ENCODE measurements around the gene SMIM5.

The SMIM5 gene

DNA sequence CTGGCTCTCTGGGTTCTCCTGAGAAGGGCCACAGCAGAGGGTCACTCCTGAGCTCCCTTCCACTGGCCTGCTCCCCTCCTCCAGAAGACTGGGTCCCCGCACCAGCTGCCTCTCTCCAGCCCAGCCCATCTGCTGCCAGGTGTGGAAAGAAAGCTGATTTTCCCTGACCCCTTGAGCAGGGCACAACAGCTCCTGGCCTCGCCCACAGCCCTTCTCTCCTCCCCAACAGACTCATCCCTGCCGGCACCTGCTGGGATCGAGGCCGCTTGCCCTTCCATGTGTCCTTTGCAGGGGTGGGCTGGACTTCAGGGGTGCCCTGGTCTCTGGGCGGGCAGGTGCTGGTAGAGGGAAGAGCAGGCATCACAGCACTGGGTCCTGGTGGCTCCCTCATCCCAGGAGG is 4.8 kb upstream of the SMIM5 start:
- no peaks in the 10 kb centered on the region for H3K27me3 ChIP-seq (ENCODE audit: insufficient read depth, low read length)
- H3K4me1 ChIP-seq (ENCODE audit: insufficient read depth, low read length), result peaks cover 4% of the 10 kb centered on the region; the same call in 1 of the 2 replicates
- no peaks in the 10 kb centered on the region; the same call in 1 of the 2 replicates for H3K36me3 ChIP-seq (ENCODE audit: insufficient read depth, low read length)
- no peaks in the 10 kb centered on the region for H3K9me3 ChIP-seq (ENCODE audit: insufficient read depth, low read depth, low read length)
- H3K9ac ChIP-seq (ENCODE audit: low read depth, low read length), result no peak overlapping the region
- H3K27ac ChIP-seq (ENCODE audit: low read depth, low read length), result no peak overlapping the region
- 92% methylated on average over 6 of the region's 6 CpGs for WGBS
- H3K4me3 ChIP-seq (ENCODE audit: low read length), result no peak overlapping the region

DNA sequence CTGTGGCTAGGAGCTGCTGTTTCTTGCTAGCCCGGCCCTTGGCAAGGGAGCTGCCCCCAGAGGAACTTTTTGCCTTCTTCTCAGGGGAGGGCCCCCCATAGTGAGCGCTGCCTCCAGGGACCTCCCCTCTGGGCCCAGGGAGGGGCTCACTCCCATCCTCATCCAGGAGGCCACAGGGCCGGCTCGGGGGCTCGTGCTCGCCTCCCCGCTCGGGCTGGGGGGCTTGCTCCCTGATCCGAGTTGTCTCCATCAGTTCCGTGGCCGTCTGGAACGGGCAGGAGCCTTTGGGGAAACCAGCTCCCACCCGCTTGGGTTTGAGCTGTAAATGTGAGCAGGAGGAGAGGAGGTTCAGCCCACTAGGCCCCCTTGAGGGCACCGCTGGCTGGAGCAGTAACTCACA is 4.1 kb upstream of the SMIM5 start:
- Histone ChIP-seq H3K27ac (ENCODE audit: low read depth, low read length) (no peak overlapping the region), H3K4me1 (ENCODE audit: insufficient read depth, low read length) (peaks cover 7% of the 10 kb centered on the region; the same call in 1 of the 2 replicates)
- WGBS, result 88% methylated on average over 14 of the region's 14 CpGs

DNA sequence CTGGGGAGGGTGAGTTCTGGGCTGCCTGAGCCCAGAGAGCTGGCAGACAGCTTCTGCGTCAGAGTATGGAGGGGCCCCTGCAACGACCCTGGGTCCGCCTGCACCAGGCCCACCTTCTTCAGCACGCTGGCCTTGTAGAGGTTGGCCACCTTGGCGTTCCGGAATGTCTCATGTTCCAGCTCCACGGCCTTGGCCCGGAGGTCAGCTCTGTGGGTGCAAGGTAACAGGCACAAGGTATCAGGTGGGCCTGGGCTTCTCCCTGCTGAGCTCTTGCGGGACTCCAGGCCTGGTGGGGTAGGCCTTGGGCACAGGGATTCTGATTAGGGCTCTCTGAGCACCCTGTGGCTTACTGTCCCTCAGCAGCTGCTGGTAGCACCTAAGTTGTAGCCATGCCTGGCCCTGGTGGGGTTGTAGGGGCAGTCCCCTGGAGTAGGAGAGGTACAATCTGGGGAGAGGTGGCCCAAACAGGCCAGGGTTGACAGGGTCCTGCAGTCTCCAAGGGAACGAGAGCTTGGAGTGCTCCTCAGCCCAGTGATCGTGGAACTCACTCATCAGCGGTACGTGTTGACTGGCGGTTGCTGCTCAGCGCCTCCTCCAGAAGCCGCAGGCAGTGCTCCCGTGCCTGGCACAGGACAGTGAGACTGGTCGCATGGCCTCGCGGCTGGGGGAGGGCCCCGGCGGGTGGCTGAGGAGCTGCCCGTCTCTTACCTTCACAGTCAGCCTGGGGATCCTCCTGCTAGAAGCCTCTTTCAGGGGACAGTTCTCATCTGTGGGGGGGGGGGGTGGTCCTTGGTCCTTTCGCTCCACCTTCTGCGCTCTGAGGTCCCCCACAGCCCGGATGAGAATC is 2.9 kb upstream of the SMIM5 start:
- peaks cover 7% of the 10 kb centered on the region; the same call in 1 of the 2 replicates for H3K4me1 ChIP-seq (ENCODE audit: insufficient read depth, low read length)
- H3K9me3 ChIP-seq (ENCODE audit: insufficient read depth, low read depth, low read length), result no peaks in the 10 kb centered on the region
- 89% methylated on average over 26 of the region's 26 CpGs for WGBS
- H3K36me3 ChIP-seq (ENCODE audit: insufficient read depth, low read length), result no peaks in the 10 kb centered on the region; the same call in 1 of the 2 replicates
- H3K27me3 ChIP-seq (ENCODE audit: insufficient read depth, low read length), result no peaks in the 10 kb centered on the region
- H3K4me3 ChIP-seq (ENCODE audit: low read length), result no peak overlapping the region
- no peak overlapping the region for H3K27ac ChIP-seq (ENCODE audit: low read depth, low read length)
- no peak overlapping the region for H3K9ac ChIP-seq (ENCODE audit: low read depth, low read length)

More for the DNA sequence above, 4.1 kb upstream of the SMIM5 start:
- no peaks in the 10 kb centered on the region for H3K9me3 ChIP-seq (ENCODE audit: insufficient read depth, low read depth, low read length)
- H3K36me3 ChIP-seq (ENCODE audit: insufficient read depth, low read length), result no peaks in the 10 kb centered on the region; the same call in 1 of the 2 replicates
- no peak overlapping the region for H3K4me3 ChIP-seq (ENCODE audit: low read length)
- H3K9ac ChIP-seq (ENCODE audit: low read depth, low read length), result no peak overlapping the region
- no peaks in the 10 kb centered on the region for H3K27me3 ChIP-seq (ENCODE audit: insufficient read depth, low read length)

DNA sequence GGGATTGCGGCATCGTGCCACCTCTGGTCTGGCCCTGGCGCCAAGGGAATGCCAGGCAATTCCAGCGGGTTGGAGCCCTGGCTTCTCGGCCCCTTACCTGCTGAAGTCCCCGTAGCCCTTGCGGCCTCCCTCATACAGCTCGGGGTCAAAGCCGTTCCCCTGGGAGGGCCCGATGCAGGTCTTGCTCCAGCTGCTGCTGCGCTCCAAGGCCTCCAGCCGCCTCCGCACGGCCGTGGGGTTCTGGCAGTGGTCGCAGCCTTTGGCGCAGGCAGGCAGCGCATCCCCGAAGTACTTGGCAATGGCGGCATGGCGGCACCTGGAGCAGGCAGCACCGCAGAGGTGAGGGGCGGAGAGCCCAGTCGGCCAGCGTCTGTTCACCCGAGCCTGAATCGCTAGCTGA is 1.9 kb upstream of the SMIM5 start:
- no peaks in the 10 kb centered on the region for H3K27me3 ChIP-seq (ENCODE audit: insufficient read depth, low read length)
- WGBS, result 96% methylated on average over 27 of the region's 27 CpGs
- H3K4me1 ChIP-seq (ENCODE audit: insufficient read depth, low read length), result peaks cover 7% of the 10 kb centered on the region; the same call in 1 of the 2 replicates
- no peak overlapping the region for H3K4me3 ChIP-seq (ENCODE audit: low read length)
- H3K9me3 ChIP-seq (ENCODE audit: insufficient read depth, low read depth, low read length), result no peaks in the 10 kb centered on the region
- no peak overlapping the region for H3K9ac ChIP-seq (ENCODE audit: low read depth, low read length)
- H3K27ac ChIP-seq (ENCODE audit: low read depth, low read length), result no peak overlapping the region
- no peaks in the 10 kb centered on the region; the same call in 1 of the 2 replicates for H3K36me3 ChIP-seq (ENCODE audit: insufficient read depth, low read length)

GRCh38 chr17:75632428-75632827 is 806 bp upstream of the SMIM5 start:
- no peak overlapping the region for H3K4me3 ChIP-seq (ENCODE audit: low read length)
- 84% methylated on average over 12 of the region's 12 CpGs for WGBS
- H3K27me3 ChIP-seq (ENCODE audit: insufficient read depth, low read length), result no peaks in the 10 kb centered on the region
- no peak overlapping the region for H3K27ac ChIP-seq (ENCODE audit: low read depth, low read length)
- no peaks in the 10 kb centered on the region for H3K9me3 ChIP-seq (ENCODE audit: insufficient read depth, low read depth, low read length)
- H3K36me3 ChIP-seq (ENCODE audit: insufficient read depth, low read length), result no peaks in the 10 kb centered on the region; the same call in 1 of the 2 replicates
- peaks cover 7% of the 10 kb centered on the region; the same call in 1 of the 2 replicates for H3K4me1 ChIP-seq (ENCODE audit: insufficient read depth, low read length)
- H3K9ac ChIP-seq (ENCODE audit: low read depth, low read length), result no peak overlapping the region

- Histone ChIP-seq H3K4me3 (ENCODE audit: low read length) (no peak overlapping the region), H3K36me3 (ENCODE audit: insufficient read depth, low read length) (no peaks in the 10 kb centered on the region; the same call in 1 of the 2 replicates), H3K4me1 (ENCODE audit: insufficient read depth, low read length) (peaks cover 7% of the 10 kb centered on the region; the same call in 1 of the 2 replicates), H3K27me3 (ENCODE audit: insufficient read depth, low read length) (no peaks in the 10 kb centered on the region), H3K9me3 (ENCODE audit: insufficient read depth, low read depth, low read length) (no peaks in the 10 kb centered on the region), H3K9ac (ENCODE audit: low read depth, low read length) (no peak overlapping the region), H3K27ac (ENCODE audit: low read depth, low read length) (no peak overlapping the region; the same call in 1 of the 2 replicates)
- WGBS, result 22% methylated on average over 27 of the region's 27 CpGs
Observed at GRCh38 chr17:75633486-75634375, 497 bp downstream of the SMIM5 start.

GRCh38 chr17:75634376-75634740 is 1.1 kb downstream of the SMIM5 start:
- H3K27ac ChIP-seq (ENCODE audit: low read depth, low read length), result no peak overlapping the region

GRCh38 chr17:75634754-75635609 is 1.7 kb downstream of the SMIM5 start:
- Histone ChIP-seq H3K27ac (ENCODE audit: low read depth, low read length) (no peak overlapping the region), H3K9ac (ENCODE audit: low read depth, low read length) (no peak overlapping the region), H3K4me1 (ENCODE audit: insufficient read depth, low read length) (peaks cover 7% of the 10 kb centered on the region; the same call in 1 of the 2 replicates), H3K4me3 (ENCODE audit: low read length) (no peak overlapping the region), H3K36me3 (ENCODE audit: insufficient read depth, low read length) (no peaks in the 10 kb centered on the region; the same call in 1 of the 2 replicates), H3K9me3 (ENCODE audit: insufficient read depth, low read depth, low read length) (no peaks in the 10 kb centered on the region), H3K27me3 (ENCODE audit: insufficient read depth, low read length) (no peaks in the 10 kb centered on the region)
- WGBS, result 91% methylated on average over 20 of the region's 20 CpGs

More at GRCh38 chr17:75634376-75634740, 1.1 kb downstream of the SMIM5 start:
- Histone ChIP-seq H3K4me3 (ENCODE audit: low read length) (no peak overlapping the region), H3K27me3 (ENCODE audit: insufficient read depth, low read length) (no peaks in the 10 kb centered on the region), H3K36me3 (ENCODE audit: insufficient read depth, low read length) (no peaks in the 10 kb centered on the region; the same call in 1 of the 2 replicates), H3K9ac (ENCODE audit: low read depth, low read length) (no peak overlapping the region), H3K4me1 (ENCODE audit: insufficient read depth, low read length) (peaks cover 7% of the 10 kb centered on the region; the same call in 1 of the 2 replicates), H3K9me3 (ENCODE audit: insufficient read depth, low read depth, low read length) (no peaks in the 10 kb centered on the region)
- WGBS, result 74% methylated on average over 9 of the region's 9 CpGs

- peaks cover 7% of the 10 kb centered on the region; the same call in 1 of the 2 replicates for H3K4me1 ChIP-seq (ENCODE audit: insufficient read depth, low read length)
- H3K9ac ChIP-seq (ENCODE audit: low read depth, low read length), result no peak overlapping the region
- no peak overlapping the region for H3K27ac ChIP-seq (ENCODE audit: low read depth, low read length)
- H3K27me3 ChIP-seq (ENCODE audit: insufficient read depth, low read length), result no peaks in the 10 kb centered on the region
- 94% methylated on average over 16 of the region's 16 CpGs for WGBS
- H3K36me3 ChIP-seq (ENCODE audit: insufficient read depth, low read length), result no peaks in the 10 kb centered on the region; the same call in 1 of the 2 replicates
- H3K4me3 ChIP-seq (ENCODE audit: low read length), result no peak overlapping the region
- no peaks in the 10 kb centered on the region for H3K9me3 ChIP-seq (ENCODE audit: insufficient read depth, low read depth, low read length)
Observed at GRCh38 chr17:75635610-75636202, 2.5 kb downstream of the SMIM5 start.
